HG02852 (cell line): ENCODE results near the gene RPTOR.

ENCODE experiments used
- ATAC-seq: cut with Tn5 transposase; IDR thresholded peaks from one replicate; pipeline ENCODE4 v1.9.1; 2021; ENCODE audit warnings: mild to moderate bottlenecking, moderate library complexity; ENCODE audit not compliant: unreplicated experiment

The RPTOR gene

DNA sequence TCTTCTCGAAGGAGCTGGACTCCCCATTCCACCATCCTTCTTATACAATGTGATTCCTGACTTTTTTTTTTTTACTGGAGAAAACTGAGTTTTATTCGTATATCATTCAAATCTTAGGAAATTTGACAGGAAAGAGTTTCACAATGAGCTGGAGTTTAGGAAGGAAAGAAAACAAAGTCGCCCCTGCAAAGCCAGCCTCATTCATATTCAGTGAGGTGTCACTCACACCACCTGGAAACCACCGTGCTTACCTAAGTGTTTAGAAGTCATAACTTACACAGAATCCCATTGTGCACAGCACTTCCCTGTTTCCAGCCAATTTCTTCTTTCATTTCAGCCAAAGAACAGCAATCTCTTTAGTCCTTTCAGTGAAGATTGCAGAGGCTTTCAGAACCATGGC, 356.7 kb downstream of the RPTOR start:
- ATAC-seq = no peak

DNA sequence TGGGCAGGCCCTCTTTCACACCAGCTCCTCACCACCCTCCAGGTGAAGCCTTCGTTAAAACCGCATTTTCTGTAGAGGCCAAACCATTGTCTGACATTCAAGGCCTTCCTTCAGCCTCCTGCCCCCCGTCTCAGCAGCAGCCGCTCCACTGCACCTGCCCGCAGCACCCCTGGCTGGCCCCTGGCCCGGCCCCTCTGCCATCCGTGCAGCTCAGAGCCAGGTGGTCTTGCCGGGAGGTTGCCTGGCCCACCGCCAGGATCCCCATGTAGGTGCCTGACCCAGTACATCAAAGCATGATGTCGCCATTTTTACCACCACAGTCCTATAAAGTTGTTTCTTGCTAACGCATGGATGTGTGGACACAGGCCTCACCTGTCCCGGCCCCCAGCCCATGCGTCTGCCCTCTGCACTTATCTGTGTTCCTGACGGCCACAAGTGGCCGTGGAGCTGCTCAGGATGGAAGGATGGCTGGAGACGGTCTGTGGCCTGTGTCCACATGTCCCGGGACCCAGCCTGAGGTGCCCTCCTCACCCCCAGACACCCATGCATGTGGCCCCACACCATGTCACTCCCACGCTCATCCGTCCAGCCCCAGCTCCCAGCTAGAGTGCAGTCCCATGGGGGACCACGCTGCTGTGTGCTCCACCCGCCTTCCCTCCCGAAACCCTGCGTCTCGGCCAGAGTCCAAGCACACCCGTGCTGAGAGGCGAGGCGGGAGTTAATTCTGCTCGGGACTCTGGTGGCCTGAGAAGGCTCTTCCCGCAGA, 357.7 kb downstream of the RPTOR start:
- ATAC-seq = no peak

DNA sequence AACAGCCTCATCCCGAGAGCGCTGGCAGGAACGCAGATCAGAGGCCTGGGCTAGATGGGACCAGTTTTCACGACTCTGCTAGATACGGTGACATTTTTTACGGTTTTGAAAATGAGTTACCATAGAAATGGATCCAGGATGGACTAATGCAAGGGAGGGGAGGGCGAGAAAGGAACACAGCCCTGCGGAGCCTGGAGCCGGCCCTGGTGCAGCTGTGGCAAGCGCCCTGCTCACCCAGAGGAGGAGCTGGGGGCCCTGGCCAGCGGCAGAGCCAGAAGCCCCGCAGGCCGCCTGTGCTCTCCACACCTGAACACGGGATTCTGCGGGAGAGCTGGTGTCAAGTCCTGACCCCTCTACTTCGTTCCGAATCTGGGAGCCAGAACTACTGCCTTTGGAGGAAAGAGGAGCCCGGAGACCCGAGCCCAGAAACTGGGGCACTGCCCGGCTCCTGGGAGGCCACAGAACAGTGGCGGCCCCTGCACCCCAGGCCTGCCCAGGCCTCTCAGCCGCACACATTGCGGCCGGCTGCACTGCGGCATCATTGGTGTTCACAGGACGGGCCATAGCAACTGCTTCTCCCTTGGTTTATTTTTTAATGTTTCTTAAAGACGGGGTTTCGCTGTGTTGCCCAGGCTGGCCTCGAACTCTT, 358.4 kb downstream of the RPTOR start:
- ATAC-seq = no peak

DNA sequence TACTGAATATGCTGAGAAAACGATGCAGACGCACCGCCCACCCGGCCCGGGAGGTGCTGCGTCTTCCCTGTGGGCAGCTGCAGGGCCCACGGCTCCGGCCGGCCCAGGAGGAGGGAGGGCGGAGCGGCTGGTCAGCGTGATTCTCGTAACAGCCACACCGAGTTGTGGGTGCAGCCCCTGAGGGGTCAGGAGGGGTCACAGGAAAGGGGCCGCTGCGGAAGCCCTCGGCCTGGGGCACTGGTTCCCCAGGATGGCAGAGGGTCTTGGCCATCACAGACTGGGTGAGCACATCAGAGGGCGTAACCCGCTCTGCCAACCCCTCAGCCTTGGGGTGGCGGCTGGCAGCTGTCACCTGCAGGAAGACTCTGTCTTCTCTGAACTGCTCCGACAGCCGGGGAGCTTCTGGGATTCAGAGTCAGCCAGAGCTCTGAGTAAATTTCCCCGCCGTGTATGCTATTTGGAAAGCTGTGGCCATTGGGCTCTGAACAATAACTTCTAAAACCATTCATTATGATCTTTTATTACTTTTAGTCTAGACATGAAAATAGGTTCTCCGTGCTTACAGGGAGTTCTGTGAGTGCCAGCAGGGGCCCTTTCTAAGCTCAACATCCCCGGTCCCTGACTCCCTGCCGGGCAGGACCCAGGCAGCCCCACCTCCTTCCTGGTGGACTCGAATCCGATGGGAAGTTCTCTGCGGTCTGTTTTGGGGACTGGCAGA, 359.6 kb downstream of the RPTOR start:
- no peak for ATAC-seq

DNA sequence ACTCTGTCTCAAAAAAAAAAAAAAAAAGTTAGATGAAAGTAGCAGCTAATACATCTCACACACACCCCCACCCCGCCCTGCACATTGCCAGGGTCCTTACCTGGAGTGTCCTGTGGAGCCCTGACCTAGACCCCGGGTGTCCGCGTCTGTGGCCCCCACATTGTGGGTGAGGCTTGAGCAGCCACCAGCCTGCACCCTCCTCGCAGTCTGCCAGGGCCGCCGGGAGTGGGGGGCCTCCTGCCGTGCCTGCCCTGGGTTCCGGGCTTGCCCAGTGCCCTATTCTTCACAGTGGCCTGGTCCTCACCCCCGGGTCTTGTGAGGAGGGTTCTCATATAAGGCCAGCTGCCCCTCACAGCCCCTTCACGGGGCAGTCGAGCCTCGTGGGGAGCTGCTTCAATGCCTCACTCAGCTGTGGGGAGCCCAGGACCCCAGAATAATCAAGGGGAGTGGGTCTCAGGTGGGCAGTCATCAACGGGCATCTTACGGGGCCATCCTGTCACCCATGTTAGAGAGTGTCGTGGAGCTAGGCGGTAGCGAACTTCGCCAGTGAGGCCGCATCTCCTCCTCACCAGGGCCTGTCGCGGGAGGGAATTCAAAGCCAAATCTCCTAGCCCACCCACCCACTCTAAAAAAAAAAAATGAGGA, 361.1 kb downstream of the RPTOR start:
- ATAC-seq = no peak

DNA sequence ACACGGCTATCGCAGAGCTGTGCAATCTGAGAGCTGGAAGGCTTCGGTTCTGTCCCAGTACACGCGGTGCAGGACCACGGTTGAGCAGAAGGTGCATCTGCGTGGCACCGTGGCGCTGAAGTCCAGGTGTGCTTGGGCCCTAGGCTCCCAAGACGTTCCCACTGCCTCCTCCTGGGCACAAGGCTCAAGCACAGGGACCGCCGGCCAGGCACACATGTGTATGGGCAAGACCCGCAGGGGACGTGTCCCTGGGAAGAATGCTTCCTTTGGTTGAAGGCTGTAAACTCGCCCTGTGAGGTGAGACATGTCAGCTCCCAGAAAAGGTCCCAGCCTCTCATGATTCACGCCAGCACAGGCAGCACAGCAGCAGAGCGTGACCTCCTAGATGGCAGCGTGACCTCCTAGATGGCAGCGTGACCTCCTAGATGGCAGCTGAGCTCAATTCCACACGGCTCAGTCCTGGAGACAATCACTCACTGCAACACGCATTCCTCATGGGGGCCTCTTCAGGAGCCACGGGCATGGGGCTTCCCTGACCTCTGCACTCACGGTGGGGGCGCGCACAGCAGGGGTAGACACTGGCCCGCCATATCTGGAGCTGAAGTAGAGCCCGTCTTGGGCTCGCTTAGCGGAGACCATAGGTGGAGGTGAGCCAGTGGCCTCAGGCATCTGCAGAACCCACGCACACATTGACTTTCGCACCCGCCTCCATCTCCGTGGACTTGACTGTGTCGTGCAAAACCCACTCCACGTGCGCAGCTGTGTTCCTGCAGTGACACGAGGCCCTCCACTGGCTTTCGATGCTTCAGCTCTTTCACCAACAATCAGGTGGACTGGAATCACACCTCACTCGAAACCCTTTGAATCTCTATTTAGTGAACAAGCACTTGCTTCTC, 362.0 kb downstream of the RPTOR start:
- ATAC-seq = no peak

DNA sequence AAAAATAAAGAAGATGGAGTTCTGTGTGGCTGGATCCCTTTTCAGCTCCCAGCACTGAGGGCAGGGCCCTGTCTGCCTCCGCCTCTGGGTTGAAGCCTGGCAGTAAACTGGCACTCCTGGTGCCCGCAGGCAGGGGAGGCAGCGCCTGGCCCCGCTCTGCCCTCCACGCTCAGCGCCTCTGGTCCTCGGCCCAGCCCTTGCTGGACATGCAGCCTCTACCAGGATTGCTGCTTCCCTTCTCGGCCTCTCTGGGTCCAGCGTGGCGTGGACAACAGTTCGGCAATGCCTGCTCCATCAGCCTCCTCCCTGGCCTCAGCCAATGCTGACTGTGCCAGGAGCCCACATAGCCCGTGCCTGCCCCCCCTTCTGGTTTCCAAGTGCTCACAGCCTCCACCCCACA, 362.6 kb downstream of the RPTOR start:
- ATAC-seq = no peak

DNA sequence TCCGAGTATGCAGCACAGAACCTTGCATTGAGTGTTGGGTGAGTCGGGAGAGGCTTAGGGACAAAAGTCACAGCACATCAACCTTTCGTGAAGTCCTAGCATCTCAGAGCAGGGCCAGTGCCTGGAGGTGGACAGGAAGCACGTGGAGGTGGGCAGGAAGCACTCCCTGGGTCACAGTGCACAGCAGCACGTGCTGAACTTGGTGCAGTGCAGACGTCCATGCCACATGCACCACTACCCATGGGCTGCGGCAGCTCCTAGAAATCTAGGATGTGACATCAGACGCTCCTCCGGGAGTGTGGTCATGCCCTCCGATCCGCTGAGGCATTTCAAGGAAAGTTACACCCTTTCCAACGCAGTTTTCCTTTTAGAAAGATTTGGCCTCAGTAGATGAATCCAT, 363.6 kb downstream of the RPTOR start:
- no peak for ATAC-seq

DNA sequence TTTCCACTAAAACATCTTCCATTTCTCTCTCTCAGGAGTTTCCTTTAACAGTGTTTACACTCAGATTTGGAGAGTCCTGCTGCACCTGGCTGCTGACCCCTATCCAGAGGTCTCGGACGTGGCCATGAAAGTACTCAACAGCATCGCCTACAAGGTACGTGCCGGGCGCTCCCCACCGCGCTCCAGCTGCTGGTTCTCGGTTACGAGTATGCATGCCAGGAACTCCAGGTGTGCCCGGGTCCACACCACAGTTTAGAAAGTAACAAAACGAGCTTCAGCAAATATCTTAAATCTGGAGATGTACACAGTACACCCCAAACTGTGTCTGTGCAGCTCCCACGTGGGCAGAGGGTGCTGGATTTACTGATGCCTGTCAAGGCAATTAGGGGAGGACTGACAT, 364.1 kb downstream of the RPTOR start:
- ATAC-seq = no peak

DNA sequence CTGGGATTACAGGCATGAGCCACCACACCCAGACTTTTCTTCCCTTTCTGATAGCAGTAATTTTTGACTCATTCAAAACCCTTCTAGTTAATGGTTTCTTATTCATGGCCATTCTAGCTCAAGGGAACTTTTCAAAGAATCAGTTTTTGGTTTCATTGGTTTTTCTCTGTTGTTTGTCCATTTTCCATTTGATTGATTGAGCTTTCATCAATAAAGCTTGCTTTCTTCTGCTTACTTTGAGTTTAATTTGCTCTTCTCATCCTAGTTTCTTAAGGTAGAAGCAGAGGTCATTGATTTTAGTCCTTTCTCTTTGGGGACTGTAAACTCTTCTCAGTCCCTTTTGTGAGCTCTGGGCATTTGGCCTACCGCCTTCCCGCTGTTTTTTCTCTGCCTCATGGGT, 365.0 kb downstream of the RPTOR start:
- no peak for ATAC-seq

DNA sequence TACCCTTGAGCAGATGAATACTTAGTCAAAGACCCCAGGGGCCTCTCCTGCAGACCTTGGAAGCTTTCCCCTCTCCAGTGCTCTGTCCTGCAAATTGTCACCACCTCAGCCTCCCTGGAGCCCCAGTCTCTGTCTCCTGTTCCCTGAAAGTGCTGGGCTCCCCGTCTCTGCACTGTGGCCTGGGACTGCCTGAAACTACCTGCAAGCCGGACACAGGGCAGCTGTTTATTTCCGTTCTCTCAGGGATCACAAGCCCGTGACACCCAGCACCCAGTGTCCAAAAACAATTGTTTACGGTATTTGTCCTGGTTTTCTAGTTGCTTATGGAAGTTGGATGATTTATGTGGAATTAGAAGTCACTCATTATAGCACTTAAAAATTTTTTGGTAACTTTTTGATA, 365.4 kb downstream of the RPTOR start:
- no peak for ATAC-seq

DNA sequence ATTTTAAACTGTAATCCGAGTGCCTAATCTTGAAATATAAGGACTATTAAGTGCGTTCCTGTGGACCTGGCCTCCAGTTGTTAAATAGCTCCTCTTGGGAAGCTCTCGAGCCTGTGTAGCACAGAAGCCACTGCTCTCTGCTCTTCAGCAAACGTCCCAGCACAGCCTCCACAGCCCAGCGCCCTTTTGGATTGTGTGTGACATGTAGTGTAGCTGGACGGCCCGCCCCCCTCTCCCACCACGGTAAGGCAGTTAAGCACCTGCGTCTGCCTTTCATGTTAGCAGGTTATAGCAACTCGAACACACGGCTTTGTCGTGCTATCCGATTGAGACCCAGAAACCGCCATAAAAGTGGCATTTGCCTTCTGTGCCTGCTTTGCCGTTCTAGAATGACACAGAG, 367.8 kb downstream of the RPTOR start:
- ATAC-seq = no peak

DNA sequence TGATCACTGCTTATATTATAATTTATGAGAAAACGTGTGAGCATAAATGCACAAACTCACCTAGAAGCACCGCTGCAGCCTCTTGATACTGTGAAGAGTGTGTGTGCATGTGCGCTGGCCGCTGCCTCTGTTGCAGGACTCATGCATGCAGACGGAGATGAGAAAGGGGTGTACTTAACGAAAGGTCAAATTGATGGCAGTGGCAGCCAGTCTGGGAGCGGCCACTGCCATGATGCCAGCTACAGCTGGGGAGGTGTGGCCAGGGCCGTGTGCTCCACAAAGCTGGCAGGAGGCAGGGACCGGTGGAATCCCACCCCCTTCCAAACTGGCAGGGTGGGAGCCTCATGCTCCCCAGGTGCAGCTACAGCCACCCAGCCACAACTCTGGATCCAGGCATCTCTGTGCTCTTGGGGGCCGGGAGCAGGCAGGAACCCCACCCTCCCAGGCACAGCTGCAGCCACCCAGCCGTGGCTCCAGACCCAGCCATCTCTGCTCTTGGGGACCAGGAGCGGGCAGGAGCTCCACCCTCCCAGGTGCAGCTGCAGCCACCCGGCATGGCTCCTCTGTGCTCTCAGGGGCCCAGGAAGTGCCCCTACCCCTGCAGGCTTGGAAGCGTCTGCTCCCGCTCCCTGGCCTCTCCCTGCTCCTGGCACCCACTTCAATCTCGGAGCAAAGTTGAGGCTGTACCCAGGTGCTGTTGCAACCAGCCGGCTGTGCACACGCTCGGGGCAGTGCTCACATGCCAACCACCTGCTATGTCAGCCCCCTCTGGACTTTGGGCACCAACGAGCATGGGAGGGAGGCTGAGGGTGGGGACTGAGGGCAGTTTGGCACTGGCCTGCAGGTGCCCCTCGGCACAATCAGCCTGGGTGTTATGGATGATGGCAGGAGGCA, 369.5 kb downstream of the RPTOR start:
- no peak for ATAC-seq

DNA sequence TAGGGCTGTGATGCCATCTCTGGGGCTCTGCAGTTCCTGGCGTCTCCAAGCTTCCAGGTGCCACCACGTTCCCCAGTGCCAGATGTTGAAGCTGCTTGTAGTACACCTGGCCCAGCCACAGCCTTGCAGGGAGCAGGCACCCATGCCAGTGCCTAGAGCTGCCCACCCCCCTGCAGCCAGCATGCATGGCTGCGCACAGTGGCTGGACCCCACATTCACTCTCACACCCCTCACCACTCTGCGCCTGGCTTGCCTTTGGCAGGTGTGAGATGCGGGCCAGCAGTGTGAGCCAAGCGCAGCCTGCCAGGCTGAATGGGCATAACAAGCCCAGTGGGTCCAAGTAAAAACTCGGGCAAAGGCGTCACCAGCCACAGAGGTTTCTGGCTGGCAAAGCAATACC, 371.6 kb downstream of the RPTOR start:
- no peak for ATAC-seq

DNA sequence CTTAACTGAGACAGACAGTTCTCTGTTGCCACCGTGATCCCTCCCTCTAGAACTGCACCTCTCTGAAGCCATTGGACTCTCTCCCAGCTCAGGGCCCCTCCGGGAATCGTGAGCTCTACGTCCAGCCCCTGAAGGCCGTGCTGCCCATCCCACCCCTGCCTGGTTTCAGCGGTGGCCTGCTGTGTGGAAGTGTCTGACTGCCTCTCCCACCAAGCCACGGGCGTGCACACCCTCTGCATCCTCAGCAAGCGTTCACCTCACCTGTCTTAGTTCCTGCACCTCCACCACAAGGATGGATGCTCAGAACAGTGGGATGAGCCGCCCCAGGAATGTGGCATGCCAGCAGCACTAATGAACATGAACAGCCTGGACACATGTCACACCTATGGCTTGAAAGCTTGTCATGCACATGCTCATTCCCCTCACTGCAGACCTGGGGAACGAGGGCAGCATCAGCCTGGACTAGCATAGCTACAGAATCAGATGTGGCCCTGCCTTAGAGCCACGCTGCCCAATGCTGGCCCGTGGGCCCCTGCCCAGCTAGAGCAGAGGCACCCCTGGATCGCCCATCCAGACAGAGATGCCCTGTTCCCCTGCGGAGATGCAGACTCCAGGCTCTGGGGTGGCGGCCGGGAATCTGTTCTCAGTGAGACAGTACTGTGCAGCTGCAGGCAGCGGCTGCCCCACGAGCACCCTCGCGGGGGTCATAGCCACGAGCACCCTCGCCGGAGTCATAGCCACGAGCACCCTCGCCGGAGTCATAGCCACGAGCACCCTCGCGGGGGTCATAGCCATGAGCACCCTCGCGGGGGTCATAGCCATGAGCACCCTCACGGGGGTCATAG, 373.3 kb downstream of the RPTOR start:
- no peak for ATAC-seq

DNA sequence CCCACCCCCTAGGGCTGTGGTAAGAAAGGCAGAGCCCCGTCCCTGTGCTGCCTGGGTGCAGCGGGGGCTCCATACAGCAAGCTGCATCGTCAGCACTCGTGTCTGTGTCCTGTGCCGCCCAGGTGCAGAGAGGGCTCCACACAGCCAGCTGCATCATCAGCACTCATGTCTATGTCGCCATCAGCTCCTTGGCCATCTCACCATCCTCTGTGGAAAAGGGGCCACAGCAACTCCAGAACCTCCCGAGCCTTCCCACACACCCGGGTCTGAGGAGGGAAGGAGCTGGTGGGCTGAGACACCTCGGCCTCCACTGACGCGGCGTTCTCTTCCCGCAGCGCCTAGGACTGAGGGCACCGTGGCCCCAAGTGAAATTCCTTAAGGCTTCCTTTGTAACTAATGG, 374.1 kb downstream of the RPTOR start:
- ATAC-seq = no peak

DNA sequence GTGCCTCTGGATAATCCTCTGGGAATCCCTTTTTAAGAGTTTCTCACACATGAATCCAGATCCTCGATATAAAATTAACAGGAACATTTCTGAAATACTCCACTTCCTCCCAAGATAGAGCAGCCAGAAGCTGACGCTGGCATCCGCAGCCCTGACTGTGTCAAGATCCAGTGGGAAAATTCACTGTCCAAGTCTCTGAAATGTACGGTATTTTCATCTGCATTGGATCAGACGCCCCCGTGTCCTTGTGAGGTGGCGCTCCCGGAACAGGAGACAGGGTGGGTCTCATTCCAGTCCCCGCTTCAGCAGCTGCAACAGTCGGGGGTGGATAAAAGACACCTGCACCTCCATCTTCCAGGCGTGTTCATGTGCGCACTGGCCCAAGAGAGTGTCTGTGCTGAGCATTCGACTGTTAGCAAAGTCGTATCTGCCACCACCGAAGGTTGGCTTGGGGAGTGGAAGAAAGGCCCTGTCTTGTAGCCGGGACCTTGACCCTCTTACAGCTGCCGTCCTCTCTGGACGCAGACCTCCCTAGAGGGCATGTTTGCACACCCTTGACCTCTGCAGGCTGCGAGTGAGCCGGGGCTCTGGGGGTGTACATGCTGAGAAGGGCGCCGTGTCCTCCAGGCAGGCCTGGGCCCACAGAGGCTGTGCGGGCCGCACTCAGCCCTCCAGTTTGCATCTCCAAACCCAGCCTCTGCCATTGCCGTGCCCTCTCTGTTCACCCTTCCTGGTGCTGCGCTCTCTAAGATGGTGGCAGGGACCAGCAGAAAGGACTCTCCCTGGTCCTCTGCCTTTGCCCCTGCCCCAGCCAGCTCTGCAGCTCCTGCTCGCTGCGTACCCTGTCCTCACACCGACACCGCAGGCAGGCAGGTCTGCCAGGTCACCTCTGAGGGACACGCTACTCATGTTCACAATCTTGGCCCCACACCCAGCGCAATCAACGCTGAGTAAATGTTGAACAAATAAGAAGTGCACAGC, 375.0 kb downstream of the RPTOR start:
- ATAC-seq = no peak

DNA sequence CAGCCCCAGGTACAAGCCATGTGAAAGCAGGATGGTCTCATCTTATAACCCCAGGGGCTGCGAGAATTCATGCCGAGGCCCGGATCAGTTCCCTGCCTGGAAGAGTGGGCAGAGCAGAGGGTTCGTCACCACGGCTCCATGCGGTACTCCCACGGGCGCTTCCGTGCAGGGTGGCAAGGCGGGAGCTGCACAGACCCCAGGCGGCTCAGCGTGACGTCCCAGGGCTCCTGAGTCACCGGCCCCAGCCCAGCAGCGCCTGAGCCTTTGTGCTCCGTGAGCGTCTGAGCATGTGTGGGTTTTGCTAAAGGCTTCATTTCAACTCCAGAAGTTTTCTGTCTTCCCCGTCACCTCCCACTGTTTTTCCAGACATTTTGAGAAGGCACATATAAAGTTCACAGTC, 375.8 kb downstream of the RPTOR start:
- ATAC-seq = no peak
